Activated T-cell treated with anti-CD3 and anti-CD28 coated beads, Interleukin-2, amount 50 U/mL, for 72 hours (primary cell): ENCODE data around the gene ABCB11. TPM values are rescaled to one million over a fixed set of nuclear protein-coding genes. Genes with fewer than 3 reads are reported as not detected.
A peak's percentile ranks its signal among the peaks of the same experiment; 100 is the strongest.

ENCODE experiments used
- ATAC-seq, 2 donors: fragments of 150-1000 bp; cut with Tn5 transposase; replicated peaks in 1 of 2; 2 replicates each; pipeline ENCODE4 v1.10.0; 2021; ENCODE audit warnings: moderate library complexity in 2 of 2, mild to moderate bottlenecking in 1 of 2
- DNase-seq, 2 donors: peaks; one replicate each; pipeline ENCODE4 v3.0.0; 2021 to 2022; ENCODE audit warnings: mixed read lengths in 1 of 2
- H3K27ac Mint-ChIP-seq: one replicate; pipeline ENCODE4 v1.8.0; 2022; ENCODE audit warnings: mild to moderate bottlenecking, moderate library complexity, mixed read lengths
- H3K27me3 Mint-ChIP-seq: one replicate; pipeline ENCODE4 v1.8.0; 2022; ENCODE audit warnings: low read depth, mixed read lengths
- H3K36me3 Mint-ChIP-seq, 2 donors: one replicate each; pipeline ENCODE4 v1.8.0; 2022; ENCODE audit warnings: mixed read lengths in 2 of 2, mild to moderate bottlenecking in 1 of 2; ENCODE audit not compliant: insufficient read depth in 2 of 2
- H3K4me1 Mint-ChIP-seq: one replicate; pipeline ENCODE4 v1.8.0; 2022; ENCODE audit warnings: low read depth, mixed read lengths
- H3K4me3 Mint-ChIP-seq, 2 donors: one replicate each; pipeline ENCODE4 v1.8.0; 2022; ENCODE audit warnings: mild to moderate bottlenecking in 2 of 2, mixed read lengths in 2 of 2, moderate library complexity in 2 of 2
- H3K9me3 Mint-ChIP-seq, 2 donors: one replicate each; pipeline ENCODE4 v1.8.0; 2022; ENCODE audit warnings: mixed read lengths in 2 of 2
- total RNA-seq, 2 donors: library from RNA; stranded (reverse); gene quantifications; one replicate each; pipeline ENCODE4 v1.2.3, GENCODE V29; 2022

The ABCB11 gene
- total RNA-seq, 2 donors from 2014 or later, result not detected

GRCh38 chr2:168926621-168927386 lies 104.3 kb downstream of the ABCB11 start:
- Mint-ChIP-seq H3K27me3 (peaks cover 57% of the 10 kb centered on the region), H3K4me3 (no peak overlapping the region), H3K4me1 (no peaks in the 10 kb centered on the region), H3K36me3 (no peaks in the 10 kb centered on the region), H3K9me3 (no peaks in the 10 kb centered on the region), H3K27ac (no peak overlapping the region)
- DNase-seq, result no peak
- no peak for ATAC-seq

- no peaks in the 10 kb centered on the region for H3K36me3 Mint-ChIP-seq
Measured at GRCh38 chr2:168920504-168921157, 110.5 kb downstream of the ABCB11 start.

GRCh38 chr2:168916331-168916675 lies 114.8 kb downstream of the ABCB11 start:
- H3K4me1 Mint-ChIP-seq, result peaks cover 14% of the 10 kb centered on the region
- no peak for ATAC-seq
- no peak overlapping the region for H3K4me3 Mint-ChIP-seq
- peaks cover 61% of the 10 kb centered on the region for H3K27me3 Mint-ChIP-seq
- peaks cover 4% of the 10 kb centered on the region in 2 donors for H3K36me3 Mint-ChIP-seq
- no peak for DNase-seq
- no peak overlapping the region for H3K27ac Mint-ChIP-seq
- H3K9me3 Mint-ChIP-seq, result peaks cover 0 to 4% of the 10 kb centered on the region in 2 donors

More at GRCh38 chr2:168920504-168921157, 110.5 kb downstream of the ABCB11 start:
- DNase-seq, result peak in 1 of 2 donors; percentile 22
- H3K4me3 Mint-ChIP-seq, result no peak overlapping the region
- peaks cover 8% of the 10 kb centered on the region for H3K4me1 Mint-ChIP-seq
- no peak overlapping the region for H3K27ac Mint-ChIP-seq
- ATAC-seq, result no peak
- peaks cover 56% of the 10 kb centered on the region for H3K27me3 Mint-ChIP-seq
- H3K9me3 Mint-ChIP-seq, result no peaks in the 10 kb centered on the region

GRCh38 chr2:168915441-168916330 lies 115.4 kb downstream of the ABCB11 start:
- H3K4me3 Mint-ChIP-seq, result no peak overlapping the region
- no peak for DNase-seq
- peaks cover 4% of the 10 kb centered on the region in 2 donors for H3K36me3 Mint-ChIP-seq
- peaks cover 63% of the 10 kb centered on the region for H3K27me3 Mint-ChIP-seq
- no peak overlapping the region for H3K27ac Mint-ChIP-seq
- ATAC-seq, result peak; percentile 72 to 80
- H3K4me1 Mint-ChIP-seq, result peaks cover 14% of the 10 kb centered on the region
- peaks cover 0 to 4% of the 10 kb centered on the region in 2 donors for H3K9me3 Mint-ChIP-seq

GRCh38 chr2:168913495-168913894 lies 117.6 kb downstream of the ABCB11 start:
- ATAC-seq (no peak), DNase-seq (no peak)
- Mint-ChIP-seq H3K27me3 (peaks cover 51% of the 10 kb centered on the region), H3K9me3 (peaks cover 0 to 4% of the 10 kb centered on the region in 2 donors), H3K27ac (no peak overlapping the region), H3K36me3 (peaks cover 4% of the 10 kb centered on the region in 2 donors), H3K4me1 (peaks cover 14% of the 10 kb centered on the region), H3K4me3 (peak overlapping the region in 1 of 2 donors; percentile 9)

- peak overlapping the region; percentile 55 to 71 for H3K4me3 Mint-ChIP-seq
- peaks cover 4% of the 10 kb centered on the region in 2 donors for H3K36me3 Mint-ChIP-seq
- ATAC-seq (no peak), DNase-seq (peak in 1 of 2 donors; percentile 4)
- H3K9me3 Mint-ChIP-seq, result peaks cover 0 to 4% of the 10 kb centered on the region in 2 donors
- no peak overlapping the region for H3K27ac Mint-ChIP-seq
- peaks cover 14% of the 10 kb centered on the region for H3K4me1 Mint-ChIP-seq
- peaks cover 45% of the 10 kb centered on the region for H3K27me3 Mint-ChIP-seq
Measured at GRCh38 chr2:168912901-168913369, 118.2 kb downstream of the ABCB11 start.

- DNase-seq (no peak), ATAC-seq (no peak)
- H3K27me3 Mint-ChIP-seq, result peaks cover 45% of the 10 kb centered on the region
- peaks cover 0 to 4% of the 10 kb centered on the region in 2 donors for H3K9me3 Mint-ChIP-seq
- H3K27ac Mint-ChIP-seq, result no peak overlapping the region
- peaks cover 14% of the 10 kb centered on the region for H3K4me1 Mint-ChIP-seq
- peak overlapping the region; percentile 55 to 71 for H3K4me3 Mint-ChIP-seq
- peaks cover 4% of the 10 kb centered on the region in 2 donors for H3K36me3 Mint-ChIP-seq
Measured at GRCh38 chr2:168912466-168912865, 118.7 kb downstream of the ABCB11 start.

GRCh38 chr2:168910330-168910729 lies 120.8 kb downstream of the ABCB11 start:
- H3K36me3 Mint-ChIP-seq, result peaks cover 4% of the 10 kb centered on the region in 2 donors
- no peak overlapping the region for H3K4me3 Mint-ChIP-seq
- H3K27me3 Mint-ChIP-seq, result peaks cover 51% of the 10 kb centered on the region
- H3K9me3 Mint-ChIP-seq, result peaks cover 0 to 4% of the 10 kb centered on the region in 2 donors
- ATAC-seq (no peak), DNase-seq (no peak)
- peaks cover 6% of the 10 kb centered on the region for H3K4me1 Mint-ChIP-seq
- H3K27ac Mint-ChIP-seq, result no peak overlapping the region

GRCh38 chr2:168907940-168908662 lies 123.0 kb downstream of the ABCB11 start:
- Mint-ChIP-seq H3K27me3 (peaks cover 39% of the 10 kb centered on the region), H3K4me3 (no peak overlapping the region), H3K9me3 (no peaks in the 10 kb centered on the region), H3K27ac (no peak overlapping the region), H3K4me1 (peaks cover 6% of the 10 kb centered on the region), H3K36me3 (no peaks in the 10 kb centered on the region)
- no peak for ATAC-seq
- DNase-seq, result no peak

GRCh38 chr2:168904358-168904757 lies 126.8 kb downstream of the ABCB11 start:
- no peak for DNase-seq
- Mint-ChIP-seq H3K27ac (no peak overlapping the region), H3K9me3 (no peaks in the 10 kb centered on the region), H3K4me3 (no peak overlapping the region), H3K27me3 (peaks cover 21% of the 10 kb centered on the region), H3K36me3 (no peaks in the 10 kb centered on the region), H3K4me1 (no peaks in the 10 kb centered on the region)
- no peak for ATAC-seq

- H3K4me3 Mint-ChIP-seq, result no peak overlapping the region
- H3K36me3 Mint-ChIP-seq, result no peaks in the 10 kb centered on the region
- H3K27ac Mint-ChIP-seq, result no peak overlapping the region
- peaks cover 21% of the 10 kb centered on the region for H3K27me3 Mint-ChIP-seq
- no peak for DNase-seq
- no peak for ATAC-seq
- H3K4me1 Mint-ChIP-seq, result no peaks in the 10 kb centered on the region
- H3K9me3 Mint-ChIP-seq, result no peaks in the 10 kb centered on the region
Measured at GRCh38 chr2:168903888-168904287, 127.2 kb downstream of the ABCB11 start.

GRCh38 chr2:168901003-168901402 lies 130.1 kb downstream of the ABCB11 start, which contains the start of gene G6PC2:
Gene G6PC2, plus strand, starts transcription at chr2:168901291. Its CDS starts 41 bp downstream, at chr2:168901332.
- DNase-seq (no peak), ATAC-seq (no peak)
- Mint-ChIP-seq H3K4me1 (no peaks in the 10 kb centered on the region), H3K4me3 (no peak within 1 kb of the TSS), H3K27me3 (peaks cover 15% of the 10 kb centered on the region), H3K36me3 (no peaks in the 10 kb centered on the region), H3K9me3 (no peaks in the 10 kb centered on the region), H3K27ac (no peak within 1 kb of the TSS)
